Measurements from ENCODE around the gene TMPRSS6.

Gene TMPRSS6

GRCh38 chr22:37139762-37140161, 30.2 kb upstream of the TMPRSS6 start:
- no peak for DNase-seq

- no peak for DNase-seq
These were observed 29.5 kb upstream of the TMPRSS6 start for GRCh38 chr22:37138849-37139561.

- DNase-seq: no peak
These were observed 28.6 kb upstream of the TMPRSS6 start for GRCh38 chr22:37137903-37138665.

- no peak for DNase-seq
These were observed 27.6 kb upstream of the TMPRSS6 start for GRCh38 chr22:37137131-37137530.

- DNase-seq: no peak
These were observed 25.5 kb upstream of the TMPRSS6 start for GRCh38 chr22:37135023-37135422.

GRCh38 chr22:37133304-37134018, 23.9 kb upstream of the TMPRSS6 start:
- no peak for DNase-seq

GRCh38 chr22:37132773-37133172, 23.3 kb upstream of the TMPRSS6 start:
- no peak for DNase-seq

- DNase-seq: no peak
These were observed 20.4 kb upstream of the TMPRSS6 start for GRCh38 chr22:37129866-37130441.

- no peak for DNase-seq
These were observed 19.2 kb upstream of the TMPRSS6 start for GRCh38 chr22:37128555-37129281.

GRCh38 chr22:37127350-37127878, 17.9 kb upstream of the TMPRSS6 start:
- DNase-seq: no peak

GRCh38 chr22:37126882-37127281, 17.4 kb upstream of the TMPRSS6 start:
- DNase-seq: no peak

GRCh38 chr22:37126383-37126782, 16.9 kb upstream of the TMPRSS6 start:
- no peak for DNase-seq

GRCh38 chr22:37123649-37124048, 14.1 kb upstream of the TMPRSS6 start:
- no peak for DNase-seq

GRCh38 chr22:37122598-37123180, 13.2 kb upstream of the TMPRSS6 start:
- no peak for DNase-seq

- no peak for DNase-seq
These were observed 12.5 kb upstream of the TMPRSS6 start for GRCh38 chr22:37121887-37122591.

GRCh38 chr22:37120569-37121340, 11.2 kb upstream of the TMPRSS6 start:
- no peak for DNase-seq

GRCh38 chr22:37119872-37120271, 10.4 kb upstream of the TMPRSS6 start:
- no peak for DNase-seq

- no peak for DNase-seq
These were observed 8.6 kb upstream of the TMPRSS6 start for GRCh38 chr22:37118083-37118482.

GRCh38 chr22:37117092-37117491, 7.6 kb upstream of the TMPRSS6 start:
- DNase-seq: no peak

- no peak for DNase-seq
These were observed 5.5 kb upstream of the TMPRSS6 start for GRCh38 chr22:37115032-37115431.

- no peak for DNase-seq
These were observed 4.2 kb upstream of the TMPRSS6 start for GRCh38 chr22:37113757-37114156.
